IMR-90 (cell line): ENCODE results near the gene DLG4. TPM values are rescaled to one million over a fixed set of nuclear protein-coding genes. Genes with fewer than 3 reads are reported as not detected.

ENCODE experiments used
- ATAC-seq: fragments of 200-7000 bp; cut with Tn5 transposase; 2 replicates; pipeline ENCODE4 v1.9.1; 2020; ENCODE audit warnings: low read depth, mild to moderate bottlenecking, moderate library complexity
- BruUV-seq: library from RNA; stranded (reverse); fragments of 400-500 nt; replicated peaks from 2 replicates; lab custom pipeline; 2021; lab: Mats Ljungman, UMichigan
- CTCF ChIA-PET: fragments of 300-600 bp; formaldehyde crosslinking; extraction: SDS; loops from one replicate; lab custom pipeline; 2021; ENCODE audit warnings: antibody characterized with exemption; lab: Yijun Ruan, JAX
- POLR2A ChIA-PET: fragments of 300-600 bp; sonication (Branson Sonifier 250); formaldehyde crosslinking; loops from one replicate; lab custom pipeline; 2022; ENCODE audit warnings: antibody characterized with exemption; ENCODE audit not compliant: unreplicated experiment; lab: Charles Lee
- DNase-seq: peaks from one replicate; pipeline ENCODE4 v3.0.0; 2013
- H2AFZ ChIP-seq: replicated peaks from 2 replicates; pipeline ENCODE3; 2013; ENCODE audit warnings: low read length, mild to moderate bottlenecking; ENCODE audit not compliant: poor library complexity
- H2AK5ac ChIP-seq: 2 replicates; pipeline ENCODE4 v1.6.1; 2013; ENCODE audit warnings: low read depth, low read length, inconsistent platforms
- H2AK9ac ChIP-seq: replicated peaks from 2 replicates; pipeline ENCODE3; 2013; ENCODE audit warnings: mild to moderate bottlenecking, low read depth, low read length, moderate library complexity; ENCODE audit not compliant: poor library complexity
- H2BK120ac ChIP-seq: 2 replicates; pipeline ENCODE4 v1.6.1; 2013; ENCODE audit warnings: low read depth, low read length, inconsistent platforms
- H2BK15ac ChIP-seq: 3 replicates; pipeline ENCODE4 v1.6.1; 2013; ENCODE audit warnings: low read depth, low read length, inconsistent platforms
- H2BK20ac ChIP-seq: 2 replicates; pipeline ENCODE4 v1.6.1; 2013; ENCODE audit warnings: low read depth, mild to moderate bottlenecking, inconsistent platforms, low read length, moderate library complexity
- H2BK5ac ChIP-seq: 2 replicates; pipeline ENCODE4 v1.6.1; 2013; ENCODE audit warnings: mild to moderate bottlenecking, low read depth, low read length, inconsistent platforms; ENCODE audit not compliant: poor library complexity, severe bottlenecking
- H3K14ac ChIP-seq: replicated peaks from 2 replicates; pipeline ENCODE4 v1.6.1; 2013; ENCODE audit warnings: low read depth, low read length, inconsistent platforms
- H3K18ac ChIP-seq: 2 replicates; pipeline ENCODE4 v1.6.1; 2013; ENCODE audit warnings: low read depth, low read length, control low read depth
- H3K23ac ChIP-seq: 2 replicates; pipeline ENCODE4 v1.6.1; 2013; ENCODE audit warnings: low read depth, low read length, inconsistent platforms
- H3K27ac ChIP-seq: 2 replicates; pipeline ENCODE4 v1.5.1; 2013; ENCODE audit warnings: mild to moderate bottlenecking, control low read depth, low read length; ENCODE audit not compliant: insufficient read depth
- H3K27me3 ChIP-seq: 2 replicates; pipeline ENCODE4 v1.6.1; 2013; ENCODE audit warnings: low read length; ENCODE audit not compliant: control insufficient read depth, insufficient read depth
- H3K36me3 ChIP-seq: 2 replicates; pipeline ENCODE4 v1.6.1; 2013; ENCODE audit warnings: low read length, mixed read lengths; ENCODE audit not compliant: control insufficient read depth, insufficient read depth
- H3K4ac ChIP-seq: 2 replicates; pipeline ENCODE4 v1.6.1; 2013; ENCODE audit warnings: low read depth, low read length, inconsistent platforms
- H3K4me1 ChIP-seq: 2 replicates; pipeline ENCODE4 v1.6.1; 2013; ENCODE audit warnings: low read length, mixed read lengths; ENCODE audit not compliant: control insufficient read depth, insufficient read depth
- H3K4me2 ChIP-seq: 2 replicates; pipeline ENCODE4 v1.6.1; 2013; ENCODE audit warnings: low read depth, mild to moderate bottlenecking, control low read depth, low read length, moderate library complexity
- H3K4me3 ChIP-seq: 2 replicates; pipeline ENCODE4 v1.5.1; 2013; ENCODE audit warnings: low read depth, mild to moderate bottlenecking, control low read depth, low read length, moderate library complexity; ENCODE audit not compliant: insufficient read depth
- H3K56ac ChIP-seq: 2 replicates; pipeline ENCODE4 v1.6.1; 2013; ENCODE audit warnings: low read length, inconsistent platforms; ENCODE audit not compliant: insufficient read depth; ENCODE audit errors: extremely low read depth
- H3K79me1 ChIP-seq, 2 experiments: 2 replicates each; pipeline ENCODE4 v1.6.1; 2013; ENCODE audit warnings: low read length in 2 of 2, inconsistent platforms in 1 of 2, low read depth in 1 of 2
- H3K9ac ChIP-seq: 2 replicates; pipeline ENCODE4 v1.6.1; 2013; ENCODE audit warnings: low read depth, low read length, control low read depth
- H3K9me1 ChIP-seq: 2 replicates; pipeline ENCODE4 v1.6.1; 2013; ENCODE audit warnings: low read length, inconsistent platforms; ENCODE audit not compliant: insufficient read depth
- H3K9me3 ChIP-seq: 2 replicates; pipeline ENCODE4 v1.6.1; 2013; ENCODE audit warnings: low read length; ENCODE audit not compliant: control insufficient read depth, insufficient read depth
- H4K20me1 ChIP-seq: 2 replicates; pipeline ENCODE4 v1.6.1; 2013; ENCODE audit warnings: low read length, inconsistent platforms; ENCODE audit not compliant: insufficient read depth
- H4K5ac ChIP-seq: 2 replicates; pipeline ENCODE4 v1.6.1; 2013; ENCODE audit warnings: mild to moderate bottlenecking, low read depth, low read length, control low read depth
- H4K8ac ChIP-seq, 2 experiments: 2 replicates each; pipeline ENCODE4 v1.6.1; 2013; ENCODE audit warnings: low read depth in 2 of 2, low read length in 2 of 2, control low read depth in 1 of 2, inconsistent platforms in 1 of 2
- H4K91ac ChIP-seq: 2 replicates; pipeline ENCODE4 v1.6.1; 2013; ENCODE audit warnings: low read depth, low read length, inconsistent platforms; ENCODE audit not compliant: insufficient read depth
- BHLHE40 ChIP-seq: fragments of 150-350 bp; IDR thresholded peaks from 2 replicates; pipeline ENCODE4 v1.6.1; 2016; ENCODE audit warnings: mild to moderate bottlenecking, low read depth, low read length
- CEBPB ChIP-seq: IDR thresholded peaks from 2 replicates; pipeline ENCODE4 v1.6.1; 2012; ENCODE audit warnings: low read depth, low read length, improper control_type of control experiment
- CHD1 ChIP-seq: IDR thresholded peaks from 2 replicates; pipeline ENCODE4 v1.6.1; 2012; ENCODE audit warnings: low read depth, low read length, improper control_type of control experiment
- CTCF ChIP-seq: conservative IDR thresholded peaks from 2 replicates; pipeline ENCODE4 v1.5.1; 2012; ENCODE audit warnings: mild to moderate bottlenecking, low read depth, low read length, improper control_type of control experiment
- ELK1 ChIP-seq: fragments of 150-350 bp; IDR thresholded peaks from 2 replicates; pipeline ENCODE4 v1.6.1; 2016; ENCODE audit warnings: low read depth, mild to moderate bottlenecking, low read length, moderate library complexity, borderline replicate concordance
- FOS ChIP-seq: fragments of 150-350 bp; IDR thresholded peaks from 2 replicates; pipeline ENCODE4 v1.6.1; 2016; ENCODE audit warnings: low read depth, low read length
- MAZ ChIP-seq: IDR thresholded peaks from 2 replicates; pipeline ENCODE4 v1.6.1; 2012; ENCODE audit warnings: low read depth, mild to moderate bottlenecking, low read length, improper control_type of control experiment, moderate library complexity, borderline replicate concordance
- NFE2L2 ChIP-seq: fragments of 150-350 bp; IDR thresholded peaks from 2 replicates; pipeline ENCODE4 v1.6.1; 2016; ENCODE audit warnings: low read depth, mild to moderate bottlenecking, low read length
- POLR2A ChIP-seq: IDR thresholded peaks from 2 replicates; pipeline ENCODE4 v1.6.1; 2012; ENCODE audit warnings: mild to moderate bottlenecking, low read depth, low read length
- RAD21 ChIP-seq: IDR thresholded peaks from 2 replicates; pipeline ENCODE4 v1.6.1; 2012; ENCODE audit warnings: low read length, improper control_type of control experiment
- RCOR1 ChIP-seq: IDR thresholded peaks from 2 replicates; pipeline ENCODE4 v1.6.1; 2012; ENCODE audit warnings: mild to moderate bottlenecking, low read length, improper control_type of control experiment; ENCODE audit not compliant: insufficient replicate concordance
- SMC3 ChIP-seq: fragments of 150-350 bp; IDR thresholded peaks from 2 replicates; pipeline ENCODE4 v1.6.1; 2016; ENCODE audit warnings: low read depth, mild to moderate bottlenecking, antibody characterized with exemption, low read length, moderate library complexity
- WGBS, 2 experiments: methylation state at CpG; one replicate each; pipeline versions ENCODE4 v1.1.5 to v1.1.7; 2013; ENCODE audit warnings: missing lambda C conversion rate in 2 of 2; ENCODE audit not compliant: insufficient read length in 1 of 2; ENCODE audit errors: extremely low coverage in 2 of 2; 5-methylcytosine and 5-hydroxymethylcytosine counted together
- dilution Hi-C: fragments of 300-500 bp; cut with HindIII; formaldehyde crosslinking; loops from one replicate; pipeline ENCODE4 v1.14.3; 2018; ENCODE audit warnings: low sequenced_read_pairs; ENCODE audit not compliant: unreplicated experiment
- in situ Hi-C: fragments of 300-500 bp; cut with MboI; formaldehyde crosslinking; loops from 3 replicates; pipeline ENCODE4 v1.14.3; 2019; ENCODE audit warnings: low sequenced_read_pairs, inconsistent platforms, mixed read lengths
- intact Hi-C: fragments of 100-400 bp; cut with micrococcal nuclease; formaldehyde crosslinking; loops from 2 replicates; pipeline ENCODE4 v1.10.0; 2022
- polyA plus RNA-seq, 3 experiments: library from polyadenylated mRNA; depleted of rRNA; stranded (reverse); fragments of >200 nt; gene quantifications; 2 replicates each; pipeline ENCODE4 v1.2.3, GENCODE V29; 2012; ENCODE audit warnings: low replicate concordance in 1 of 3
- total RNA-seq: library from RNA; depleted of rRNA; stranded (reverse); fragments of >200 nt; gene quantifications from 2 replicates; pipeline ENCODE4 v1.2.3, GENCODE V29; 2012

DLG4 gene
- total and polyA plus RNA-seq, 2 of the 4 experiments (the other 2 are of a cell fraction): 8.2 to 30.5 TPM

- Histone ChIP-seq H2BK20ac (no peak overlapping the region), H4K91ac (no peak overlapping the region), H3K18ac (no peak overlapping the region), H3K4me3 (no peak overlapping the region), H3K9ac (no peak overlapping the region), H2AK9ac (no peak overlapping the region), H4K5ac (no peak overlapping the region), H3K9me3 (no peaks in the 10 kb centered on the region), H3K14ac (no peak overlapping the region), H2AK5ac (no peak overlapping the region), H3K27me3 (peaks cover 52% of the 10 kb centered on the region), H3K4ac (no peak overlapping the region), H3K23ac (no peak overlapping the region), H3K27ac (no peak overlapping the region), H3K4me2 (no peak overlapping the region), H3K56ac (no peak overlapping the region), H2BK15ac (no peak overlapping the region), H3K9me1 (no peaks in the 10 kb centered on the region), H3K4me1 (no peaks in the 10 kb centered on the region), H4K20me1 (no peaks in the 10 kb centered on the region), H2BK5ac (no peak overlapping the region), H3K79me1 (no peaks in the 10 kb centered on the region), H2AFZ (no peak overlapping the region), H4K8ac (no peak overlapping the region), H3K36me3 (no peaks in the 10 kb centered on the region), H2BK120ac (no peak overlapping the region)
- BruUV-seq: no TSS peak
- intact Hi-C loops: no loop called here
- ChIA-PET POLR2A (no interaction called here), CTCF (no interaction called here)
- no peak for DNase-seq
- WGBS, 2 experiments: 71% methylated on average over 1 of the region's 10 CpGs; no CpG with 5 or more reads in 1 of the 2 experiments
- ATAC-seq: no peak
- no peak for TF ChIP-seq ELK1
- no peak for TF ChIP-seq RAD21
- TF ChIP-seq MAZ: no peak
- no peak for TF ChIP-seq NFE2L2
- no peak for TF ChIP-seq RCOR1
- TF ChIP-seq CEBPB: no peak
- no peak for TF ChIP-seq CHD1
- no peak for TF ChIP-seq CTCF
- TF ChIP-seq FOS: no peak
- TF ChIP-seq POLR2A: no peak
- TF ChIP-seq SMC3: no peak
- TF ChIP-seq BHLHE40: no peak
- in situ Hi-C loops: loop anchor here (25.0 kb wide), 1 partner anchor 230 kb away; no protein-coding TSS in a partner anchor
- dilution Hi-C loops: no loop called here
Measured at GRCh38 chr17:7141824-7142223, 77.8 kb downstream of the DLG4 start.
